GM19035 (cell line): ENCODE results near the gene AGBL2.
"Not testable (repeated sequence)": the region's sequence is repeated elsewhere in the genome, so short reads cannot be mapped to it uniquely, and the experiment has no call there.

Experiments used
- ATAC-seq: cut with Tn5 transposase; IDR thresholded peaks from one replicate; pipeline ENCODE4 v1.9.1; 2021; ENCODE audit not compliant: unreplicated experiment

AGBL2 gene

DNA sequence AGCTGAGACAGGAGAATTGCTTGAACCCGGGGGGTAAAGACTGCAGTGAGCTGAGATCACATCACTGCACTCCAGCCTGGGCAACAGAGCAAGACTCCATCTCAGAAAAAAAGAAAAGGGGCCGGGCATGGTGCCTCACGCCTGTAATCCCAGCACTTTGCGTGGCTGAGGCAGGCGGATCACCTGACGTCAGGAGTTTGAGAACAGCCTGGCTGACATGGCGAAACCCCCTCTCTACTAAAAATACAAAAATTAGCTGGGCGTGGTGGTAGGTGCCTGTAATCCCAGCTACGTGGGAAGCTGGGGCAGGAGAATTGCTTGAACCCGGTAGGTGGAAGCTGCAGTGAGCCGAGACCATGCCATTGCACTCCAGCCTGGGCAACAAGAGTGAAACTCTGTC lies 78.8 kb downstream of the AGBL2 start:
- not testable (repeated sequence) for ATAC-seq

DNA sequence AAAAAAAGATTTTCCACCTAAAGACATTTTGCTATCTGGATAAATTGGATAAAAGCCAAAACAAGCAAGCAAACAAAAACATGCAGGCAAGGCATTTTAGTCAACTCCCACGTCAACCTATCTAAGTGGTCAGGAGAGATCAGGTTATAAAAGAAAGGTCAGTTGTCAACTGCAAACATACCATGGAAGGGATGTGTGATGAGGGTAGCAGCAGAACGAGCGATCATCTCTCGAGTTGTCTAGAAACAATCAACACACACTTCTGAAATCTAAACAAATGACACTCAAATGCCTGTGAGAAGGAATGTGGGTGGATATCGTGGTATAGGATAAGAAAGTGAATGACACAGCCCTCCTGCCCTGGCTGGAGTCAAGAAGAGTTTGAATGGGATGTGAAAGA lies 83.7 kb downstream of the AGBL2 start:
- no peak for ATAC-seq

DNA sequence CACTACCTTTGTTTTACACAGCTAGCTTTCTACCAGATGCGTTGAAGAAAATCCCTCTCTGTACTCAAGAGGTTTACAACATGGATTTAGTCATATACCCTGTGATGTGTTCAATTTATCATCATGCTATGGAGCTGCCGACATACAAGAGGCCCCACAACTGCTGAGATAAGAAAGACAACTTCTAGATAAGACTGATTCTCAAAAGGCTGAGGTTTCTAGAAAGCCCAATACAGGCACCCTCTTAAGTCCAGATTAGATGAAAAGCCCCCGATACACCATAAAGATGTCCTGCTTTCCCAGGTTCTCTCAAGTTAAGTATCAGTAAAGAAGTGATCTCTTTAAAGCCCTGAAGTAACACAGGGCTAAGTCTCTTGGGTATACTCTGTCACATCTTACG lies 87.1 kb downstream of the AGBL2 start:
- ATAC-seq = no peak

DNA sequence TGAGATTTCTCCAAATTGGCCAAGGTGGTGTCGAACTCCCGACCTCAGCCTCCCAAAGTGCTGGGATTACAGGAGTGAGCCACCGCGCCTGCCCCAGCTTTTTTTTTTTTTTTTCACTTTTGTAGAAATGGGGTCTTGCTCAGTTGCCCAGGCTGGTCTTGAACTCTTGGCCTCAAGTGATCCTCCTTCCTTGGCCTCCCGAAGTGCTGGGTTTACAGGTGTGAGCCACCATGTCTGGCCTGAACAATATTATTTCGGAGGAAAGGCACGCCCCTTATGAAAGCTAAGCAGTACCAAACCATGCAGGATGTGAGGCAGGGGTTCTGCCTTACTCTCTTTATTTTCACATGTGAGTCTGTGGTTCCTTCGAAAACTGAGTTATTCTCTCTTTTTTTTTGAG lies 88.9 kb downstream of the AGBL2 start:
- no peak for ATAC-seq

DNA sequence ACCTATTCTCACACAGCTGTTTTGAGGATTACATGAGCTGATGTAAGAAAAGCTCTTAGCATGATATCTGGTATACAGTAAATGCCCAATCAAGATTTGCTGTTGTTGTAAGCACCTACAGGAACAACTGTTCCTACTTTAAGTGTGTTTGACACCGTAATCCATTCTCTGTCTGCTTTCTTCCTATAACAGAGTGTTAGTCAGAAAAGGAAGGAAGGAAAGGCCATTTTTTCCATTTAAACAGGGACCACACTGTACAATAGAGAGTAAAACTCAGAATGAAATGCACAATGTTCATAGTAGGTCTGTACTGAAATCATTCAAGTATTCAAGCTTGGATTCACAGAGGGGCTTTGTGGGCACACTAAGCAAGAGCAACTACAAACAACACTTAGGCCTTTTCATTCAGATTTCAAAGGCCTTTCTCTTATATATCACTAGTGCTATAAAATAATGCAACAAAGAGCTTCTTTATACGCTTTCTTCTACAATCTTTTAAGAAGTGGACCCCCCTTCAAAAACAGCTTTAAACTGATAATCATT lies 94.3 kb downstream of the AGBL2 start:
- ATAC-seq = no peak

DNA sequence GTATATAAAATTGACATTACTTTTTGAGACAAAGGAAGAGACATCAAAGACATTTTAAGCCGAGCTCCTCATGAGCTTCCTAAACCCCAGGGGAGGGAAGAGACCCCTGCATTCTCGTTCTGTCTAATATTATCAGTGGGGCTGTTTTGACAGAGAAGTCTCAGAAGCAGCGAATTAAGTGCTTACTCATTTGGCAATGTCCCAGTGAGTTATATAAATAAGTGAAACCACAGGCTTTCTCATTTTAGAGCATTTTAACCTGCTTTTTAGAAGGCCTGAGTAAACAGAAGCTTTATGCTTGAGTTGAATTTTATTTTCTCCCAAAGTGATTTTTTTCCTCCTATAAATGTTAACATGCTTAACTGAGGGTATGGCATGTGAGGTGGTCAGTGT lies 97.8 kb downstream of the AGBL2 start:
- ATAC-seq = no peak

DNA sequence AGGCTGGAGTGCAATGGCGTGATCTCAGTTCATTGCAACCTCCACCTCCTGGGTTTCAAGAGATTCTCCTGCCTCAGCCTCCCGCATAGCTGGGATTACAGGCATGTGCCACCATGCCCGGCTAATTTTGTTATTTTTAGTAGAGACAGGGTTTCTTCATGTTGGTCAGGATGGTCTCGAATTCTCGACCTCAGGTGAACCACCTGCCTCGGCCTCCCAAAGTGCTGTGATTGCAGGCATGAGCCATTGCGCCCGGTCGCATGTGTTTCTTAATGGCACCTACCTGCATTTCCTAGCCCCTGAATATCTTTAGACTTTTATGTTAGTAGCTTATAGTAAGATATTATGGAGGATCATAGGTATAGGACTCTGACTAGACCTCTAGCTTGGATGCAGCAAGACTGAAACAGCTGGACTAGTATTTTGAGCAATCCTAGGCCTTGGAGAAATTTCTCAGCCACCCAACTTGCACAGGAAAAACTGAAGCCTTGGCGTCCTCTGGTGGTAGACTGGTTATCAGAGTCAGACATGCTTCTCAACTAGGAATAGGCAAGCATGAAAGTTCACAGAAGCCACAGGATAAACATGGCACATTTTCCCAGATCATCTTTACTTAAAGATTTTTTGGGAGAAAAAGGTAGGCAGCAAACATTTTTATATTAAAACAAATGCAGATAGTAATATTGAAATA lies 98.3 kb downstream of the AGBL2 start:
- no peak for ATAC-seq

DNA sequence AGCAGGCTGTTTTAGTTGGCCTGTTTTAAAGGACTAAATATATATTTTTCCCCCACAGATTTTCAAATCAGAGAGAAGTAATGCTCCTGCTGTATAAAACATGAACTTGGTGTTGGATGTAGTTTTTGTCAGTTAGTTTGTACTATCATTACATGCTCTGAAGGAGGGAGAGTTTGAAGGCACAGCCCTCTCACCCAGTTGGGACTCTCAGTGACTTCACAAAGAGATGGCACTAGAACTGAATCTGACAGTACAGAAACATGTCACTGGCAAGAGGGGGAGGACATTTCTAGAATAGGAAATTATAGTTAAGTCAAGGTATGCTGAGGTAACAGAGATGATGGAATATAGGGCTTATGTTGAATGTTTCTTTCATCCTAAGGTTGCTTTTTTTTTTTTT lies 99.9 kb downstream of the AGBL2 start:
- ATAC-seq = no peak

DNA sequence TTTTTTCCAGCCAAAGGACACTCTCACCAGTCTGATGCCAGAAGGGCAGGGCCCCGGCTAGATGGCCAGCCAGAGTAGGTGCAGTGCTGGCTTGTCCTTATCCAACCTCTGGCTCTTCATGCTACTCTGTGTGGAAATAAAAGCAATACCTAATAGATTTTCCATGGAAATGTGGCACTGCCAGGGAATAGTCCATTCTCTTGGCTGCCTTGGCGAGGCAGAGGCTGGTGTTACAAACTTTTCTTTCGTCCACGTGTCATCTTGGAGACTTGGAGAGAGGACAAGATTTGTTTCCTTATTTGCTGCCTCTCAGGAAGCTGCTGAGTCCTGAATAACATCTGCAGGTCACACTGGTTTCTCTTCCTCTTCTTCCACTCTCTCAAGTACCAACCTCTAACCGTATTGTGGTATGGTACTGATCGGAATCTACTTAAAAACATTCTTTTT lies 103.8 kb downstream of the AGBL2 start:
- ATAC-seq = no peak

DNA sequence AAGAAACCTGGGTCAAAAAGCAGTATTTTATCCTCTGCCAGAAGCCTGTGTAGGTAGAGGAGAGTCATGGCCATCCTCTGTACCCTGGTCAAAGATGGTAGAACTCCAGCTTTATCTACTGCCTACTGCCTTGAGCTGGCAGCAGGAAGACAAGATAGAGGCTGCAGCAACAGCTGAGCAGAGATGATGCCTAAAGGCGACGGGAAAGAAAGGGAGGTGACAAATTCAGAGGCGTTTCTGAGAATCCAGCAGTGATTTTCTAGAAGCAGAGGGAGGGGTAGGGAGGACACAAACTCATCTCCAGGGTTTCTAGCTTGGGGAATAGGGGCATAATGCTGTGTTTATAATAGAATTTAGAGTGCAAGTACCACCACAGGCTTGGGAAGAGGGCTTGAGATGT lies 105.5 kb downstream of the AGBL2 start:
- ATAC-seq = no peak
